GM23338 (cell line): ENCODE measurements around the gene SYNDIG1.

Experiments
- CTCF ChIP-seq, 2 experiments: fragments of 200-600 bp in 1 of 2; sonication (generic) in 1 of 2; conservative IDR thresholded peaks; 2 replicates each; pipeline versions ENCODE4 v1.5.1 to v1.6.1; 2016 to 2017; ENCODE audit warnings: antibody characterized with exemption in 2 of 2, low read depth in 2 of 2, mild to moderate bottlenecking in 2 of 2, moderate library complexity in 1 of 2
- REST ChIP-seq: IDR thresholded peaks from one replicate; pipeline ENCODE4 v1.6.1; 2018; ENCODE audit warnings: antibody characterized with exemption; ENCODE audit not compliant: unreplicated experiment

GRCh38 chr20:24670341-24670872, 201.0 kb downstream of the SYNDIG1 start:
- TF ChIP-seq CTCF (conservative IDR thresholded peaks at IDR 0.05; ENCODE audit: low read depth in 2 of 2) (no peak), REST (no peak)
